HepG2 (cell line): ENCODE data around the gene ZNF282. TPM values are rescaled to one million over a fixed set of nuclear protein-coding genes. Genes with fewer than 3 reads are reported as not detected.

Experiments
- ATAC-seq: fragments of 200-7000 bp; cut with Tn5 transposase; 3 replicates; pipeline ENCODE4 v1.9.1; 2020; ENCODE audit warnings: mild to moderate bottlenecking, moderate library complexity
- BruUV-seq: library from RNA; stranded (reverse); fragments of 400-500 nt; replicated peaks from 2 replicates; lab custom pipeline; 2021; lab: Mats Ljungman, UMichigan
- CTCF ChIA-PET: fragments of 300-600 bp; formaldehyde crosslinking; extraction: SDS; loops from one replicate; lab custom pipeline; 2021; ENCODE audit warnings: low total read pairs, inconsistent platforms, low intra/inter-chr PET ratio; lab: Yijun Ruan, JAX
- POLR2A ChIA-PET: fragments of 350-600 bp; sonication (Branson Sonifier 250); formaldehyde crosslinking; loops from one replicate; lab custom pipeline; 2020; ENCODE audit warnings: antibody characterized with exemption, inconsistent platforms; lab: Yijun Ruan, JAX
- DNase-seq: peaks from one replicate; pipeline ENCODE4 v3.0.0-alpha.2; 2015; ENCODE audit warnings: low spot score
- FAIRE-seq: peaks from 3 replicates; lab custom pipeline; 2011; peaks lifted over from hg19 to GRCh38; lab: Jason Lieb, UNC
- H2AFZ ChIP-seq: one replicate; pipeline ENCODE4 v1.6.1; 2011; ENCODE audit warnings: low read length, inconsistent platforms
- H3K27ac ChIP-seq: fragments of 300-600 bp; 3 replicates; pipeline ENCODE4 v1.8.0; 2011; ENCODE audit warnings: mixed run types, mild to moderate bottlenecking, mixed read lengths, low read length, inconsistent platforms; ENCODE audit not compliant: insufficient read depth; ENCODE audit errors: extremely low read length
- H3K27me3 ChIP-seq, 2 experiments: fragments of 200-600 bp in 1 of 2; 2 replicates in 1 of 2; 3 replicates in 1 of 2; pipeline versions ENCODE4 v1.6.0 to v1.8.0; 2011; ENCODE audit warnings: low read length in 2 of 2, mild to moderate bottlenecking in 2 of 2, moderate library complexity in 2 of 2, inconsistent platforms in 1 of 2; ENCODE audit not compliant: insufficient read depth in 2 of 2, control insufficient read depth in 1 of 2
- H3K36me3 ChIP-seq, 2 experiments: fragments of 200-600 bp in 1 of 2; replicated peaks in 1 of 2; 2 replicates in 1 of 2; 3 replicates in 1 of 2; pipeline versions ENCODE4 v1.5.1 to v1.8.0; 2011; ENCODE audit warnings: low read length in 2 of 2, inconsistent platforms in 1 of 2; ENCODE audit not compliant: insufficient read depth in 2 of 2, control insufficient read depth in 1 of 2
- H3K4me1 ChIP-seq: 2 replicates; pipeline ENCODE4 v1.5.1; 2012; ENCODE audit warnings: low read length, inconsistent platforms; ENCODE audit not compliant: insufficient read depth
- H3K4me2 ChIP-seq: 2 replicates; pipeline ENCODE4 v1.6.0; 2011; ENCODE audit warnings: low read depth, low read length, inconsistent platforms
- H3K4me3 ChIP-seq, 3 experiments: fragments of 200-600 bp in 1 of 3; sonication (generic), shearing (Covaris generic) in 1 of 3; replicated peaks in 1 of 3; 2 replicates each; pipeline ENCODE4 v1.5.1; 2011 to 2016; ENCODE audit warnings: low read length in 3 of 3, inconsistent platforms in 2 of 3, low read depth in 2 of 3, mild to moderate bottlenecking in 2 of 3, control low read depth in 1 of 3, mixed read lengths in 1 of 3; ENCODE audit not compliant: insufficient read depth in 1 of 3
- H3K79me2 ChIP-seq: one replicate; pipeline ENCODE4 v1.6.1; 2011; ENCODE audit warnings: low read length, inconsistent platforms; ENCODE audit not compliant: insufficient read depth
- H3K9ac ChIP-seq: 2 replicates; pipeline ENCODE4 v1.6.0; 2011; ENCODE audit warnings: mild to moderate bottlenecking, low read depth, low read length, inconsistent platforms; ENCODE audit not compliant: insufficient read depth
- H3K9me3 ChIP-seq: 2 replicates; pipeline ENCODE4 v1.5.1; 2012; ENCODE audit warnings: mild to moderate bottlenecking, low read length
- H4K20me1 ChIP-seq: 2 replicates; pipeline ENCODE4 v1.6.0; 2011; ENCODE audit warnings: inconsistent platforms, mild to moderate bottlenecking, low read length, moderate library complexity; ENCODE audit not compliant: insufficient read depth
- CAMTA2 ChIP-seq: sonication (generic); formaldehyde crosslinking; IDR thresholded peaks from 2 replicates; pipeline ENCODE4 v1.4.0; 2020; ENCODE audit warnings: mild to moderate bottlenecking, missing genetic modification reagents, borderline replicate concordance
- MLLT10 ChIP-seq: sonication (generic); formaldehyde crosslinking; IDR thresholded peaks from 2 replicates; pipeline ENCODE4 v1.4.0; 2020; ENCODE audit warnings: missing genetic modification reagents
- NKX3-1 ChIP-seq: sonication (generic); formaldehyde crosslinking; IDR thresholded peaks from 2 replicates; pipeline ENCODE4 v1.5.0; 2020; ENCODE audit warnings: missing genetic modification reagents
- SCMH1 ChIP-seq: sonication (generic); formaldehyde crosslinking; IDR thresholded peaks from 2 replicates; pipeline ENCODE4 v1.9.0; 2021; ENCODE audit warnings: missing genetic modification reagents, mild to moderate bottlenecking, borderline replicate concordance
- ZBTB20 ChIP-seq: sonication (generic); formaldehyde crosslinking; IDR thresholded peaks from 2 replicates; pipeline ENCODE4 v1.8.1; 2023; ENCODE audit warnings: missing genetic modification reagents, low read depth, mild to moderate bottlenecking, borderline replicate concordance
- ZEB1 ChIP-seq: IDR thresholded peaks from 2 replicates; pipeline ENCODE4 v1.6.1; 2012; ENCODE audit warnings: mild to moderate bottlenecking, low read depth, inconsistent platforms; ENCODE audit not compliant: insufficient replicate concordance
- ZNF260 ChIP-seq: sonication (generic); formaldehyde crosslinking; IDR thresholded peaks from 2 replicates; pipeline ENCODE4 v1.4.0; 2020; ENCODE audit warnings: missing genetic modification reagents, low read depth, mild to moderate bottlenecking, borderline replicate concordance
- ZNF280D ChIP-seq: sonication (generic); formaldehyde crosslinking; IDR thresholded peaks from 2 replicates; pipeline ENCODE4 v1.5.1; 2020; ENCODE audit warnings: mild to moderate bottlenecking, missing genetic modification reagents
- ZNF44 ChIP-seq: sonication (generic); formaldehyde crosslinking; IDR thresholded peaks from 2 replicates; pipeline ENCODE4 v1.5.1; 2020; ENCODE audit warnings: mild to moderate bottlenecking, missing genetic modification reagents
- ZNF513 ChIP-seq: sonication (generic); formaldehyde crosslinking; conservative IDR thresholded peaks from 2 replicates; pipeline ENCODE4 v1.5.0; 2020; ENCODE audit warnings: missing genetic modification reagents
- ZNF589 ChIP-seq: sonication (generic); formaldehyde crosslinking; conservative IDR thresholded peaks from 2 replicates; pipeline ENCODE4 v1.8.0; 2022; ENCODE audit warnings: mild to moderate bottlenecking, moderate library complexity, missing genetic modification reagents
- WGBS: methylation state at CpG from one replicate; pipeline ENCODE4 v1.1.6; 2017; ENCODE audit warnings: low lambda C conversion rate; 5-methylcytosine and 5-hydroxymethylcytosine counted together
- in situ Hi-C: cut with HindIII; loops from 2 replicates; pipeline ENCODE4 v1.10.0; 2017; ENCODE audit warnings: low pct_unique_long_range_greater_than_20kb; ENCODE audit not compliant: extremely low pct_ligation_motif_present
- intact Hi-C: fragments of 100-400 bp; cut with micrococcal nuclease; formaldehyde crosslinking; loops from one replicate; pipeline ENCODE4 v1.10.0; 2022; ENCODE audit not compliant: unreplicated experiment
- polyA plus RNA-seq, 8 experiments: library from polyadenylated mRNA; depleted of rRNA in 3 of 8; stranded (reverse) in 7 of 8; unstranded in 1 of 8; fragments of >200 nt; fragmentation: Illumina TruSeq in 4 of 8; extraction: Trizol in 4 of 8; gene quantifications; 2 replicates each; pipeline versions ENCODE4 v1.2.1 to v1.2.3, GENCODE V29; 2011 to 2016; ENCODE audit warnings: low read depth in 4 of 8, missing spikeins in 1 of 8, mixed read lengths in 1 of 8; ENCODE audit not compliant: insufficient read depth in 1 of 8
- total RNA-seq, 5 experiments: library from RNA; depleted of rRNA; stranded (reverse); fragments of >200 nt; fragmentation: Illumina TruSeq; extraction: Trizol; gene quantifications; 2 replicates each; pipeline ENCODE4 v1.2.3, GENCODE V29; 2016; ENCODE audit warnings: low read depth in 1 of 5

ZNF282 gene
- total and polyA plus RNA-seq, 2 of the 13 experiments (the other 11 are each of a cell fraction or from before 2014, with no cell fraction given) = 9.1 to 20.9 TPM

- TF ChIP-seq ZNF44 (CRISPR knock-in tag) (no peak), ZEB1 (no peak), ZNF280D (no peak), ZBTB20 (CRISPR knock-in tag) (no peak), ZNF589 (CRISPR knock-in tag) (no peak), ZNF260 (CRISPR knock-in tag) (no peak), CAMTA2 (CRISPR knock-in tag) (no peak), MLLT10 (CRISPR knock-in tag) (no peak), ZNF513 (CRISPR knock-in tag) (no peak), NKX3-1 (CRISPR knock-in tag) (no peak), SCMH1 (CRISPR knock-in tag) (no peak)
These were observed 59.8 kb downstream of the ZNF282 start for GRCh38 chr7:149255174-149255573.

More at GRCh38 chr7:149255174-149255573, 59.8 kb downstream of the ZNF282 start:
- Histone ChIP-seq H4K20me1 (no peaks in the 10 kb centered on the region), H3K4me2 (no peak overlapping the region), H3K79me2 (no peaks in the 10 kb centered on the region), H2AFZ (no peak overlapping the region), H3K4me1 (no peaks in the 10 kb centered on the region), H3K36me3 (peaks cover 26 to 39% of the 10 kb centered on the region in 2 experiments), H3K27me3 (no peaks in the 10 kb centered on the region), H3K9me3 (no peaks in the 10 kb centered on the region), H3K27ac (no peak overlapping the region), H3K9ac (no peak overlapping the region), H3K4me3 (no peak overlapping the region)
- in situ Hi-C loops = no loop called here
- ChIA-PET POLR2A (no interaction called here), CTCF (no interaction called here)
- intact Hi-C loops = no loop called here
- no peak for ATAC-seq
- no TSS peak for BruUV-seq
- no peak for DNase-seq
- 95% methylated on average over 5 of the region's 5 CpGs for WGBS
- no peak for FAIRE-seq
